ENCODE measurements around the gene GLIPR1.
"Not testable (repeated sequence)": the region's sequence is repeated elsewhere in the genome, so short reads cannot be mapped to it uniquely, and the experiment has no call there.

The GLIPR1 gene

DNA sequence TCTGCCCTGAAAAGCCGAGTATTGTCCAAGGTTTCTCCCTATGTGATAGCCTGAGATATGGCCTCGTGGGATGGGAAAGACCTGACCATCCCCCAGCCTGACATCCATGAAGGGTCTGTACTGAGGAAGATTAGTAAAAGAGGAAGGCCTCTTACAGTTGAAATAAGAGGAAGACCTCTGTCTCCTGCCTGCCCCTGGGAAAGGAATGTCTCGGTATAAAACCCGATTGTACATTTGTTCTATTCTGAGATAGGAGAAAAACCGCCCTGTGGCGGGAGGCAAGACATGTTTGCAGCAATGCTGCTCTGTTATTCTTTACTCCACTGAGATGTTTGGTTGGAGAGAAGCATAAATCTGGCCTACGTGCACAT, 35.4 kb upstream of the GLIPR1 start:
- not testable (repeated sequence) for H3K36me3 ChIP-seq (ENCODE audit: control insufficient read depth in 2 of 2, insufficient read depth in 2 of 2, low read length in 2 of 2); H3K9me3 ChIP-seq (ENCODE audit: control insufficient read depth in 2 of 2, low read length in 2 of 2); H3K4me1 ChIP-seq (ENCODE audit: control insufficient read depth in 2 of 2, insufficient read depth in 2 of 2, low read length in 2 of 2); H3K4me3 ChIP-seq (ENCODE audit: low read length in 2 of 2); H3K27ac ChIP-seq (ENCODE audit: low read depth in 2 of 2, low read length in 2 of 2); H3K27me3 ChIP-seq (ENCODE audit: control insufficient read depth in 2 of 2, insufficient read depth in 2 of 2, low read length in 2 of 2); H3K9ac ChIP-seq (ENCODE audit: low read depth in 1 of 2, low read length in 2 of 2)

DNA sequence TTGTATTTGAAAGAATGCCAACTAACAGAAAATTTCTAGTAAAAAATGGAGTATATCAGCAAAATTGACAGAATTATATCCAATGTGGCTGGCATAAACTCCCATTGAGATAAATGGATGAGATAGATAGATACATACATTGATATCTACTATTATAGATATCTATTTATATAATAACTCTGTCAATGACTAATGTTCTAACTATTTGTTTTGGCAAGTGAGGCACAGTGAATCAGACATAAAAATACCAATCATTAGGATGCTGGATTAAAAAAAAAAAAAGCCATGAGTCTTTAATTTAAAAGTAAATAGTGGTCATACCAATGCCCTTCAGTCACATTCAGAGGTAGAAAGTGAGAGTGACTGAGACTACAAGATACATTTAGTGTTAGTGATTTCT, 33.7 kb upstream of the GLIPR1 start:
- Histone ChIP-seq H3K9ac (ENCODE audit: low read depth in 1 of 2, low read length in 2 of 2) (no peak overlapping the region), H3K4me3 (ENCODE audit: low read length in 2 of 2) (no peak overlapping the region), H3K36me3 (ENCODE audit: control insufficient read depth in 2 of 2, insufficient read depth in 2 of 2, low read length in 2 of 2) (no peaks in the 10 kb centered on the region), H3K9me3 (ENCODE audit: control insufficient read depth in 2 of 2, low read length in 2 of 2) (no peaks in the 10 kb centered on the region), H3K4me1 (ENCODE audit: control insufficient read depth in 2 of 2, insufficient read depth in 2 of 2, low read length in 2 of 2) (peaks cover 0 to 2% of the 10 kb centered on the region in 2 donors), H3K27ac (ENCODE audit: low read depth in 2 of 2, low read length in 2 of 2) (no peak overlapping the region), H3K27me3 (ENCODE audit: control insufficient read depth in 2 of 2, insufficient read depth in 2 of 2, low read length in 2 of 2) (no peaks in the 10 kb centered on the region)

DNA sequence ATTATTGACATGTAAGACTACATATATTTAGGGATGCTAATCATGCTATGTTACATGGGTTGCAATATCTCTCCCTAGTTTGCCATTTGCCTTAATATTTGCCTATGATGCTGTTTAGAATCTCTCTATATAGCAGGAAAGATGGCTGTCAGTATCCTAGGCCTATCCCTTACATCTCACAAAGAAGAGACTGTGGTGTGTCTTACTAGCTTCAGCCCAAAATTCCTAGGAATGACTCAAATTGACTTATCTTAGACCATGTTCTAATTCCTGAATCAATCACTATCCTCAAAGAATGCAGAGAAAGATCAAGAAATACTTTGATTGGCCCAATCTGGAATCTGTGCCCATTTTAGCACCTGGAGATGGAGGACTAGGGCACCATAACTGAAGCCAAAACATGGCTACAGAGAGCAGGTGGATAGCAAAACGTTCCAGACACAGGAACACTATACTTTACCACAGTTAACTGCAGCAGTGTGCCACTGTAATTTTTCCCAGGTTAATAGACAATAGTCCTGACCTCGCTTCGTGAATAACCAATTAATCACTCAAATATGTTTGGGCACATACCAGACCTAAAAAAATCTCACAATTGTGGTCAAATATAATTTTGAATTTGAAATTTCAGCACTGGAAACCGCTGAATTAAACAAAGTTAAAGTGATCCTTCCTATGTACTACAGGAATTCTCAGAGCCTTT, 32.7 kb upstream of the GLIPR1 start:
- no peak overlapping the region for H3K27ac ChIP-seq (ENCODE audit: low read depth in 2 of 2, low read length in 2 of 2)
- no peaks in the 10 kb centered on the region for H3K4me1 ChIP-seq (ENCODE audit: control insufficient read depth in 2 of 2, insufficient read depth in 2 of 2, low read length in 2 of 2)
- H3K27me3 ChIP-seq (ENCODE audit: control insufficient read depth in 2 of 2, insufficient read depth in 2 of 2, low read length in 2 of 2) = no peaks in the 10 kb centered on the region
- no peak overlapping the region for H3K9ac ChIP-seq (ENCODE audit: low read depth in 1 of 2, low read length in 2 of 2)
- H3K36me3 ChIP-seq (ENCODE audit: control insufficient read depth in 2 of 2, insufficient read depth in 2 of 2, low read length in 2 of 2) = no peaks in the 10 kb centered on the region
- H3K4me3 ChIP-seq (ENCODE audit: low read length in 2 of 2) = no peak overlapping the region
- no peaks in the 10 kb centered on the region for H3K9me3 ChIP-seq (ENCODE audit: control insufficient read depth in 2 of 2, low read length in 2 of 2)

DNA sequence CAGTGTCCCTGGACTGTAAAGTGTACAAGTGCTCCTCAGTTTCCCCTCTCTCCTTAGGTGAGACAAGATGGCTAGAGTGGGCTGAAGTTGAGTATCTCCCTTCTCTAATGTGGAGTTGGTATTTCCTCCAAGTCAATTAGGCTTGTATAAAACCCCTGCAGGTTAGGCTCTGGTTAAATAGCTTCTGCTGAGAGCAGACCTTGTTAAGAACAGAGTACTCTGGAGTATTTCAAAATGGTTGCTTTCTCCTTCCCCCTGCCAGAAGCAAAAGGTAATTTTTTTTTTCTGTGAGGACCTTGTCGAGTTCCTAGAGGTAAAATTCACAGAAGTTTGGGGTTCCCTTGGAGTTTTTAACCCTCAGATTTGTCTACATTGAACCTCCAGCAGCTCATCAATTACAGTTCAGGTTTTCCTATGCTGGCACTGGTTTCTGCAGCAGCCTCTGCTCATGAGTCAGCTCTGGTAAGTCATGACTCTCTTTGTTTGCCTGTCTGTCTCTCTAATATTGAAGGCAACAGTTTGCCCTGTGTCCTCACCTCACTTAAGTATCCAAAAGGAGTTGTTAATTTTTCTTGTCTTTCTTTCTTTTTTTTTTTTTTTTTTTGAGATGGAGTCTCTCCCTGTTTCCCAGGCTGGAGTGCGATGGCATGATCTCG, 27.8 kb upstream of the GLIPR1 start:
- H3K9me3 ChIP-seq (ENCODE audit: control insufficient read depth in 2 of 2, low read length in 2 of 2) = no peaks in the 10 kb centered on the region
- no peak overlapping the region for H3K27ac ChIP-seq (ENCODE audit: low read depth in 2 of 2, low read length in 2 of 2)
- no peaks in the 10 kb centered on the region for H3K4me1 ChIP-seq (ENCODE audit: control insufficient read depth in 2 of 2, insufficient read depth in 2 of 2, low read length in 2 of 2)
- H3K4me3 ChIP-seq (ENCODE audit: low read length in 2 of 2) = no peak overlapping the region
- no peaks in the 10 kb centered on the region for H3K36me3 ChIP-seq (ENCODE audit: control insufficient read depth in 2 of 2, insufficient read depth in 2 of 2, low read length in 2 of 2)
- H3K9ac ChIP-seq (ENCODE audit: low read depth in 1 of 2, low read length in 2 of 2) = no peak overlapping the region
- no peaks in the 10 kb centered on the region for H3K27me3 ChIP-seq (ENCODE audit: control insufficient read depth in 2 of 2, insufficient read depth in 2 of 2, low read length in 2 of 2)

DNA sequence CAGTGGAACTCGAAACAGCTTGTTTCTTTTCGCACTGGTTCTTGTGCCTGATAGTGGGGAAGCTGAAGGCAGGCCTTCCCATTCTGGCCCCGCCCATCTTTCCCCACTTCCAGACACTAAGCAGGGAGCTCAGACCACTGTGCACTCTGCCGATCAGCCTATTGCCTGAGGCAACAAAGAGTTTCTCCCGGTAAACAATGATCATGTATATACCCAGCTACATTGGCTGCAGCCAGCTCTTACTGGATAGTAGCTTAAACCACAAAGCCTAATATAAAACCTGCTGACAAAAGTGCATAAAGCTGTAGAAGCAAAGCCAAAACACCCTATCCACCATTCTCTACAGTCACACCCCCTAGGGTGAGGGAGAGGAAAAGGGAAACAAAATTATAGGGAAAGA, 24.7 kb upstream of the GLIPR1 start:
- no peak overlapping the region for H3K9ac ChIP-seq (ENCODE audit: low read depth in 1 of 2, low read length in 2 of 2)
- no peaks in the 10 kb centered on the region for H3K27me3 ChIP-seq (ENCODE audit: control insufficient read depth in 2 of 2, insufficient read depth in 2 of 2, low read length in 2 of 2)
- H3K36me3 ChIP-seq (ENCODE audit: control insufficient read depth in 2 of 2, insufficient read depth in 2 of 2, low read length in 2 of 2) = no peaks in the 10 kb centered on the region
- H3K9me3 ChIP-seq (ENCODE audit: control insufficient read depth in 2 of 2, low read length in 2 of 2) = no peaks in the 10 kb centered on the region
- H3K27ac ChIP-seq (ENCODE audit: low read depth in 2 of 2, low read length in 2 of 2) = no peak overlapping the region
- no peaks in the 10 kb centered on the region for H3K4me1 ChIP-seq (ENCODE audit: control insufficient read depth in 2 of 2, insufficient read depth in 2 of 2, low read length in 2 of 2)
- H3K4me3 ChIP-seq (ENCODE audit: low read length in 2 of 2) = no peak overlapping the region

DNA sequence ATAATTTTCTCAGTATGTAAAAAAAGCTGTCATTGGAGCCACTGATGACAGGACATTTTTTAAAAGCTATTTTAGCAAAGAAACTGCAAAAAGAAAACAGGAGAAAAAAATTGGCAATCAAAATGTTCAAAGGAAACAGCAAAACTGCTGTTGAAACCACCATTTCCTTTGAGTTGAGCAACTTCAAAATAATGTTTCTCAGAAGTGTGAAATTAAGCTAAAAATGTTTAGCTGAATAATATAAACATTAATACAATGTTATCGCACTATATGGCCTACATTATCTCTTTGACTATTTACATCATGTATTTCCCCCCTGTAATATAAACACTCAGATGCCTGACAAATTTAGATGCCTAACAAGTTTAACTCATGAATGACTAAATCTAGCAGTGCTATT, 23.4 kb upstream of the GLIPR1 start:
- Histone ChIP-seq H3K9me3 (ENCODE audit: control insufficient read depth in 2 of 2, low read length in 2 of 2) (no peaks in the 10 kb centered on the region), H3K36me3 (ENCODE audit: control insufficient read depth in 2 of 2, insufficient read depth in 2 of 2, low read length in 2 of 2) (no peaks in the 10 kb centered on the region), H3K4me3 (ENCODE audit: low read length in 2 of 2) (no peak overlapping the region), H3K27ac (ENCODE audit: low read depth in 2 of 2, low read length in 2 of 2) (no peak overlapping the region), H3K27me3 (ENCODE audit: control insufficient read depth in 2 of 2, insufficient read depth in 2 of 2, low read length in 2 of 2) (no peaks in the 10 kb centered on the region), H3K4me1 (ENCODE audit: control insufficient read depth in 2 of 2, insufficient read depth in 2 of 2, low read length in 2 of 2) (no peaks in the 10 kb centered on the region), H3K9ac (ENCODE audit: low read depth in 1 of 2, low read length in 2 of 2) (no peak overlapping the region)

DNA sequence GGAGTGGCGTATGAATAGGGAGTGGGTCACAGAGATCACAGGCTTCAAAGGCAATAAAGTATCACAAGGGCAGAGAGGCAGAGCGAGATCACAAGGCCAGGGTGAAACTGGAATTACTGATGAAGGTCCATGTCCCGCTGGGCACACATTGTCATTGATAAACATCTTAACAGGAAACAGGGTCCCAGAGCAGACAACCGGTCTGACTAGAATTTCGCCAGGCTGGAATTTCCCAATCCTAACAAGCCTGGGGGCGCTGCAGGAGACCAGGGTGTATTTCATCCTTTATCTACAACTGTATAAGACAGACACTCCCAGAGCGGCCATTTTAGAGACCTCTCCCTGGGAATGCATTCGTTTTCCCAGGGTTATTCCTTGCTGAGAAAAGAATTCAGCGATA, 22.7 kb upstream of the GLIPR1 start:
- not testable (repeated sequence) for H3K4me1 ChIP-seq (ENCODE audit: control insufficient read depth in 2 of 2, insufficient read depth in 2 of 2, low read length in 2 of 2); H3K9me3 ChIP-seq (ENCODE audit: control insufficient read depth in 2 of 2, low read length in 2 of 2); H3K27ac ChIP-seq (ENCODE audit: low read depth in 2 of 2, low read length in 2 of 2); H3K27me3 ChIP-seq (ENCODE audit: control insufficient read depth in 2 of 2, insufficient read depth in 2 of 2, low read length in 2 of 2); H3K4me3 ChIP-seq (ENCODE audit: low read length in 2 of 2); H3K9ac ChIP-seq (ENCODE audit: low read depth in 1 of 2, low read length in 2 of 2); H3K36me3 ChIP-seq (ENCODE audit: control insufficient read depth in 2 of 2, insufficient read depth in 2 of 2, low read length in 2 of 2)

DNA sequence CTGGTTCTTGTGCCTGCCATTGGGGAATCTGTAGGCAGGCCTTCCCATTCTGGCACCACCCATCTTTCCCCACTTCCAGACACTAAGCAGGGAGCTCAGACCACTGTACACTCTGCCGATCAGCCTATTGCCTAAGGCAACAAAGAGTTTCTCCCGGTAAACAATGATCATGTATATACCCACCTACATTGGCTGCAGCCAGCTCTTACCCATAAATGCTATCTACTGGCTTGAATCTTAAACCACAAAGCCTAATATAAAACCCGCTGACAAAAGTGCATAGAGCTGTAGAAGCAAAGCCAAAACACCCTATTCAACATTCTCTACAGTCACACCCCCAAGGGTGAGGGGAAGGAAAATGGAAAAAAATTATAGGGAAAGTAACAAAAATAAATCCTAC, 20.8 kb upstream of the GLIPR1 start:
- Histone ChIP-seq H3K4me3 (ENCODE audit: low read length in 2 of 2) (no peak overlapping the region), H3K36me3 (ENCODE audit: control insufficient read depth in 2 of 2, insufficient read depth in 2 of 2, low read length in 2 of 2) (no peaks in the 10 kb centered on the region), H3K27me3 (ENCODE audit: control insufficient read depth in 2 of 2, insufficient read depth in 2 of 2, low read length in 2 of 2) (no peaks in the 10 kb centered on the region), H3K27ac (ENCODE audit: low read depth in 2 of 2, low read length in 2 of 2) (no peak overlapping the region), H3K9me3 (ENCODE audit: control insufficient read depth in 2 of 2, low read length in 2 of 2) (no peaks in the 10 kb centered on the region), H3K9ac (ENCODE audit: low read depth in 1 of 2, low read length in 2 of 2) (no peak overlapping the region), H3K4me1 (ENCODE audit: control insufficient read depth in 2 of 2, insufficient read depth in 2 of 2, low read length in 2 of 2) (no peaks in the 10 kb centered on the region)

DNA sequence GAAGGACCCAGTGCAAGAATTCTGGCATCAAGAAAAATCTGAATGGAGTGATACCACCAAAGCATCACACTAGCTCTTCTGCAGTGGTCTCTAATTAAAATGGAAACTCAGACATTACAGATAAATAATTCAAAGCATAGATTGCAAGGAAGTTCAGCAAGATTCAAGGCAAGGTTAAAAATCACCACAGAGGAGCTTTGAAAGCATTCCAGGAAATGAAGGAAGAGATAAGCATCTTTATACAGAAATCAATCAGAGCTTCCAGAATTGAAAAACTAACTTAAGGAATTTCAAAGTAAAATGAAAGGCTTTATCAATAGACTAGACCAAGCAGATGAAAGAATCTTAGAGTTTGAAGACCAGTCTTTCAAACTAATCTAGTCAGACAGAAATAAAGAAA, 20.4 kb upstream of the GLIPR1 start:
- no peak overlapping the region for H3K4me3 ChIP-seq (ENCODE audit: low read length in 2 of 2)
- H3K9ac ChIP-seq (ENCODE audit: low read depth in 1 of 2, low read length in 2 of 2) = no peak overlapping the region
- H3K4me1 ChIP-seq (ENCODE audit: control insufficient read depth in 2 of 2, insufficient read depth in 2 of 2, low read length in 2 of 2) = no peaks in the 10 kb centered on the region
- no peaks in the 10 kb centered on the region for H3K9me3 ChIP-seq (ENCODE audit: control insufficient read depth in 2 of 2, low read length in 2 of 2)
- H3K27me3 ChIP-seq (ENCODE audit: control insufficient read depth in 2 of 2, insufficient read depth in 2 of 2, low read length in 2 of 2) = no peaks in the 10 kb centered on the region
- H3K36me3 ChIP-seq (ENCODE audit: control insufficient read depth in 2 of 2, insufficient read depth in 2 of 2, low read length in 2 of 2) = no peaks in the 10 kb centered on the region
- no peak overlapping the region for H3K27ac ChIP-seq (ENCODE audit: low read depth in 2 of 2, low read length in 2 of 2)

DNA sequence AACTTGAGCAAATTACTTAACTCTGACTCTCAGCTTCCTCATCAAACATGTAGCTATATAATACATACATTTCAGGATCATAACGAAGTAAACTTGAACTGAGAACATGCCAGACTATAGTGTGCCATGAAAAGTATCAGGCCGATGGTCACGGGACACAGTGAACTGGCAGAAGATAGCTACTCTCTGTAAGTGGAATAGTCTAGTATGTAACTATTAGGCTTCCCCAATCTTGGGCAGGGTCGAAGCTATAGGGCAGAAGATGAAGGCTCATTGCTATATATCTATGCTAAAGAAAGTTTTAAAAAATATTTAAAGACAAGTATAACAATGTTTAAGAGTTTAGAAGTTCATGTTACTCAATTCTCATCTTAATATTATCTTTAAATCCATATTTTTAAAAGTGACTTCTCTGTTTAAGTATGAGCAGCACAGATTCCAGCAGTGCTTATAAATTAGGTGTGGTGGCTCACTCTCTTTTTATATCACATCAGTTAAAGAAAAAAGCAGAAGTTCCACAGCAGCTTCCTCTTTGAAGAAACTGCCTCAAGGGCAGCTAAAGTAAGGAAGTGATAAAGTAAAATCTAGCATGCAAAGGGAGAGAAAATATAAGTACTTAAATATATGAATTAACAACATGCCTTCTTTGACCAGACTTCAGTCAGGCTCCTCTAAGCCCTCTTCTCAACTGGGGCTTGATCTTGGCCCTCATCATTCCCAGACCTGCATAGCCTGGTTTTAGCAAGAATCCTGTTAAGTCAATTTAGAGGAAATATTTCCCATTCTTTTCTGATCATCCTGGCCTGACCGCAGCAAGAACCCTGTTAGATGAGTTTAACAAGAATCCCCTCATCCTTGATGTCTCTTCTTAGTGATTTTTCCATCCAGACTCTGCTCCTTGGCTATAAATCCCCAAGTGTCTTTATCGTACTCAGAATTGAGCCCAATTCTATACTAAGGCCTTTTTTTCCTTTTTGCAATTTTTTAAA, 8.4 kb upstream of the GLIPR1 start:
- Histone ChIP-seq H3K4me3 (ENCODE audit: low read length in 2 of 2) (no peak overlapping the region), H3K36me3 (ENCODE audit: control insufficient read depth in 2 of 2, insufficient read depth in 2 of 2, low read length in 2 of 2) (no peaks in the 10 kb centered on the region), H3K27me3 (ENCODE audit: control insufficient read depth in 2 of 2, insufficient read depth in 2 of 2, low read length in 2 of 2) (no peaks in the 10 kb centered on the region), H3K9me3 (ENCODE audit: control insufficient read depth in 2 of 2, low read length in 2 of 2) (no peaks in the 10 kb centered on the region), H3K4me1 (ENCODE audit: control insufficient read depth in 2 of 2, insufficient read depth in 2 of 2, low read length in 2 of 2) (no peaks in the 10 kb centered on the region), H3K27ac (ENCODE audit: low read depth in 2 of 2, low read length in 2 of 2) (no peak overlapping the region), H3K9ac (ENCODE audit: low read depth in 1 of 2, low read length in 2 of 2) (no peak overlapping the region)

Measured in mucosa of rectum (tissue), 2 donors.